ACHN (cell line): ENCODE measurements around the gene HEXIM1.
"Not testable (repeated sequence)": the region's sequence is repeated elsewhere in the genome, so short reads cannot be mapped to it uniquely, and the experiment has no call there.

ENCODE experiments used
- DNase-seq: peaks from one replicate; pipeline ENCODE4 v3.0.0-alpha.2; 2015
- in situ Hi-C: cut with HindIII; loops from 2 replicates; pipeline ENCODE4 v1.10.0; 2017; ENCODE audit warnings: low sequenced_read_pairs, low pct_ligation_motif_present, low pct_unique_long_range_greater_than_20kb

HEXIM1 gene

GRCh38 chr17:45111850-45112249 is 36.4 kb upstream of the HEXIM1 start:
- in situ Hi-C loops = no loop called here

GRCh38 chr17:45112559-45113423 is 35.5 kb upstream of the HEXIM1 start:
- in situ Hi-C loops = no loop called here
- DNase-seq = no peak

More at GRCh38 chr17:45111850-45112249, 36.4 kb upstream of the HEXIM1 start:
- peak; percentile 32 for DNase-seq

- in situ Hi-C loops = no loop called here
Measured at GRCh38 chr17:45113424-45113754, 34.9 kb upstream of the HEXIM1 start.

GRCh38 chr17:45114117-45114932 is 34.0 kb upstream of the HEXIM1 start:
- no peak for DNase-seq
- in situ Hi-C loops = no loop called here

More at GRCh38 chr17:45113424-45113754, 34.9 kb upstream of the HEXIM1 start:
- no peak for DNase-seq

- DNase-seq = no peak
- in situ Hi-C loops = no loop called here
Measured at GRCh38 chr17:45115015-45115625, 33.2 kb upstream of the HEXIM1 start.

GRCh38 chr17:45115871-45116270 is 32.4 kb upstream of the HEXIM1 start:
- in situ Hi-C loops = no loop called here

GRCh38 chr17:45116434-45117016 is 31.8 kb upstream of the HEXIM1 start:
- in situ Hi-C loops = no loop called here

More at GRCh38 chr17:45115871-45116270, 32.4 kb upstream of the HEXIM1 start:
- DNase-seq = no peak

GRCh38 chr17:45117334-45117733 is 30.9 kb upstream of the HEXIM1 start:
- in situ Hi-C loops = no loop called here
- DNase-seq = no peak

More at GRCh38 chr17:45116434-45117016, 31.8 kb upstream of the HEXIM1 start:
- no peak for DNase-seq

- in situ Hi-C loops = no loop called here
- no peak for DNase-seq
Measured at GRCh38 chr17:45117848-45118646, 30.2 kb upstream of the HEXIM1 start.

GRCh38 chr17:45118691-45119090 is 29.6 kb upstream of the HEXIM1 start:
- in situ Hi-C loops = no loop called here

GRCh38 chr17:45119964-45120363 is 28.3 kb upstream of the HEXIM1 start:
- no peak for DNase-seq
- in situ Hi-C loops = loop anchor here (10.0 kb wide), 1 partner anchor 95 kb away; no protein-coding TSS in a partner anchor

More at GRCh38 chr17:45118691-45119090, 29.6 kb upstream of the HEXIM1 start:
- no peak for DNase-seq

GRCh38 chr17:45120558-45120957 is 27.7 kb upstream of the HEXIM1 start:
- in situ Hi-C loops = loop anchor here (10.0 kb wide), 1 partner anchor 96 kb away; no protein-coding TSS in a partner anchor
- no peak for DNase-seq

- in situ Hi-C loops = loop anchor here (10.0 kb wide), 1 partner anchor 96 kb away; no protein-coding TSS in a partner anchor
- no peak for DNase-seq
Measured at GRCh38 chr17:45121055-45121454, 27.2 kb upstream of the HEXIM1 start.

- no peak for DNase-seq
- in situ Hi-C loops = loop anchor here (10.0 kb wide), 1 partner anchor 98 kb away; no protein-coding TSS in a partner anchor
Measured at GRCh38 chr17:45123076-45123770, 25.1 kb upstream of the HEXIM1 start.

- peak; percentile 90 for DNase-seq
- in situ Hi-C loops = loop anchor here (10.0 kb wide), 1 partner anchor 99 kb away; no protein-coding TSS in a partner anchor
Measured at GRCh38 chr17:45123930-45124796, 24.1 kb upstream of the HEXIM1 start.

GRCh38 chr17:45124797-45125122 is 23.5 kb upstream of the HEXIM1 start:
- in situ Hi-C loops = loop anchor here (10.0 kb wide), 1 partner anchor 100 kb away; no protein-coding TSS in a partner anchor
- DNase-seq = not testable (repeated sequence)
